ENCODE data around the gene RUFY4. TPM values are rescaled to one million over a fixed set of nuclear protein-coding genes. Genes with fewer than 3 reads are reported as not detected.

RUFY4 gene
- total RNA-seq, 1 experiment from 2014 or later, result not detected

- no peak for DNase-seq (ENCODE audit: low read depth)
Measured at GRCh38 chr2:218060118-218060517, 8.9 kb upstream of the RUFY4 start.

DNA sequence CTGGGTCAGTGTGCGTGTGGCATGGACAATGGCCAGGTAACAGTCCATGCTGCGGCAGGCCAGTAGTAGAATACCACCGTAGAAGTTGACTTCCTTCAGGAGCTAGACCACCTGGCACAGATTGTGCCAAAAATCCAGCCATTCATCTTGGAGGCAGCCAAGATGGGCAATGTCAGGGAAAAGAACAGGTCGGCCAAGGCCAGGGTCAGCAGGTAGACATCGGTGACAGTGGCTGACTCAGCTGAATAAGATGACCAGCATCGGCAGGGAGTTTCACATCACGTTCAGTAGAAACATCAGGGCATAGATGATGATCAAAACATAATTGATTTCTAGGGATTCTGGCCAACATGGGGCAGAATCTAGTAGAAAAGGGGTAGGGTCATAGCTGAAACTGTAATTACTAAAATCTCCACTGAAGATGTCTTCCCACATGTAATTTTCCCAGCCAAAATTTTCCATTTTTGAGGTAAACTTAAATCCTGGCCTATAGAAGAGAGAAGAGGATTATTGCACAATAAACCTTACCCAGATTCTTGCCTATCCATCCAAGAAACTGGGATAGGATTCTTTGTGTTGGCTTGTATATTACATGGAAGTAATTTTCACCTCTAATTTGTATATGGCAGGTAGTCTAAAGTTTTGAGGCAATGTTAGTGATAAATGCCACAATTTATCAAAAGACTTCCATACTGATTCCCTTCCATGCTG is 7.9 kb upstream of the RUFY4 start:
- DNase-seq (ENCODE audit: low read depth), result no peak

DNA sequence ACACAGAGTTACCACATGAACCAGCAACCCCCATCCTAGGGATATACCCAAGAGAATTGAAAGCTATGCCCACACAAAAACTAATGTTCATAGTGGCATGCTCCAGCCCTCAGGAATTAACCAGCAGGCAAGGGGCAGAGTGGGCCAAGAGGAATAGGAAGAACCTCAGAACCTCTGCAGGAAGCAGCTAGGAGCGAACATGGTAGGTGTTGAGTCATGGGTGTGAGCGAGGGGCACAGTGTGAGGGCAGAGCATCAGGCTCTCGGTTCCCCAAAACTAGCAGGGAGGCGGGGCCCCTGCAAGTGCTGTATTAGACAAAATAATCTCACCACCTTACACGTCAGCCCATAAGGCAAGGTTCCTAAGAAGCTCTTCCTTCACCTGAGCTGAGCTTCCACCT is 5.6 kb upstream of the RUFY4 start:
- no peak for DNase-seq (ENCODE audit: low read depth)

GRCh38 chr2:218063896-218064295 is 5.2 kb upstream of the RUFY4 start:
- no peak for DNase-seq (ENCODE audit: low read depth)

DNA sequence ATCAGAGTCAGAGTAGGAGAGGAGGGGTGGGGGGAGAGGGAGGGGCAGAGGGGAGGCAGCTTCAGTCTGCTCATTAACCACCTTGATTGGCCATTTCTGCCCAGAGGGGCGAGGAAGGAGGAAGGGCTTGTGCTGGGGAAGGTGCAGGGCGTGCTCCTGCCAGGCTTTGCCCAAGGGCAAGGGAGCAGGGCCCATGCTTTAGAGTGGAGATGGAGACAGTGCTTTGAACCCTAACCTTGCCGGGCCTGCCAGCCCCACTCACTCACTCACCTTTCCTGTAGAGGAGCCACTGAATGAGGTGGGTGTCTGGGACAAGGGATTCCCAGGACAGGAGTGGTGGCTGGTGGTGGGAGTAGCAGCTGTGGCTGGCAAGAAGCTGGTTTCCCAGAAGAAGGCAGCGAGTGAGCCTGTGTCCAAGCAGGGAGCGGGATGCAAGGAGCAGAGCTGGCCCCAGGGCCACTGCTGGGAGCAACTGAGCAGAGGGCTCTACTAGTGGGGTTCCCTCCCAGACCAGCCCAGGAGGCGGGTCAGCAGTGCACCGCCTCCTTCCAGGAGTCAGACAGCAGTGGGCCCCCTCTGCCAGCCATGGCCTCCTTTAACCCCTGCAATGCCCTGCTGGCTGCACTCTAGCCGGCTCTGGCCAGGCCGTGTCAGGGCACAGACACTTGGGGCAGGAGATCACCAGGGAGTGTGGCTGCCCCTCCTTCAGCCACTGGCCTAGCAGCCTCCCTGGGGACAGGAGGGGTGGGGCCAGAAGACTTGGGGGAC is 3.6 kb upstream of the RUFY4 start:
- no peak for DNase-seq (ENCODE audit: low read depth)

DNA sequence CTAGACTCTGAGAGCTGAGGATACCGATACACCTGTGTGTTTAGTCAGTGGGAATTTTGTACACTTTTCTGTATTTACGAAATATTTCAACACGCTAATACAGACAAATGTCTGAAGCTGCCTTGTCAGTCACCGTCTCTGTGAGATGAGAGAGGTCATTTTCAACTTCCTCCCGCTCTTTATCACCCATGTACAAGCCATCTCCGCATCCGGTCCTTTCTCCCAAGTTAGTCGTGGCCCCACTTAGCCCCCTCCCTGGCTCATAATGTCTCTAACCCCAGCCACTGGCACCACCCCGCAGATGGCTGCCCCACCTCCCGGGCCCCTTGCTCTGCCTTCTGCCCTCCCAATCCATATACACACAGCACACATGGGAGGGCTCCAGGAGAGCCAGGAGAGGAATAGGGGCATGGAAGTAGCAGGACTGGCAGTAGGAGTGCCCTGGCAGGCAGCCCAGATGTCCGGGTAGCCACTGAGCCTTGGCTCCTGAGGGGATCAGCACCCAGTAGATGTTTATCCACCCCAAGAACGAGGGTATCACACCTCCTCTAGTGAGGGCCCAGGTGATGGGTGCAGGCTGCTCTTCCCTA is 2.0 kb upstream of the RUFY4 start:
- no peak for DNase-seq (ENCODE audit: low read depth)

DNA sequence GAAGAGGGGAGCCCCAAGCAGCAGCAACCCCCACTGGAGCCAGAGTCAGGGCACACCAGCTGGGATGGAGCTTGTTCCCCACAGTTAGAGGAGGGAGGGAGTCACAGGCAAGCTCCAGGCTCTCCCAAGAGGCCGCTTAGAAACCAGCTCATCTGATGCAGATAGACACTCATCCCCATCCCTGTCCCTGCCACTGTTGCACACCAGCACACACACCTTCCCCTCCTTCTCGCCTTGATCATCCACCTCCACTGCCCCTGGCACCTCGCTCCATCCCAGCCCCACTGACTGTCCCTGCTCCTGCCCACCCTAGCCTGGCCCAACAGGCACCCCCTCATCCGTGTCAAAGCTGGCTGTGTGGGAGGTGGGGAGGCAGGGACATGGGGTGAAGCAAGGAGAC is 1.5 kb upstream of the RUFY4 start:
- DNase-seq (ENCODE audit: low read depth), result no peak

GRCh38 chr2:218069606-218070300 is 700 bp downstream of the RUFY4 start:
- no peak for DNase-seq (ENCODE audit: low read depth)

- DNase-seq (ENCODE audit: low read depth), result no peak
Measured at GRCh38 chr2:218070587-218070986, 1.5 kb downstream of the RUFY4 start.

DNA sequence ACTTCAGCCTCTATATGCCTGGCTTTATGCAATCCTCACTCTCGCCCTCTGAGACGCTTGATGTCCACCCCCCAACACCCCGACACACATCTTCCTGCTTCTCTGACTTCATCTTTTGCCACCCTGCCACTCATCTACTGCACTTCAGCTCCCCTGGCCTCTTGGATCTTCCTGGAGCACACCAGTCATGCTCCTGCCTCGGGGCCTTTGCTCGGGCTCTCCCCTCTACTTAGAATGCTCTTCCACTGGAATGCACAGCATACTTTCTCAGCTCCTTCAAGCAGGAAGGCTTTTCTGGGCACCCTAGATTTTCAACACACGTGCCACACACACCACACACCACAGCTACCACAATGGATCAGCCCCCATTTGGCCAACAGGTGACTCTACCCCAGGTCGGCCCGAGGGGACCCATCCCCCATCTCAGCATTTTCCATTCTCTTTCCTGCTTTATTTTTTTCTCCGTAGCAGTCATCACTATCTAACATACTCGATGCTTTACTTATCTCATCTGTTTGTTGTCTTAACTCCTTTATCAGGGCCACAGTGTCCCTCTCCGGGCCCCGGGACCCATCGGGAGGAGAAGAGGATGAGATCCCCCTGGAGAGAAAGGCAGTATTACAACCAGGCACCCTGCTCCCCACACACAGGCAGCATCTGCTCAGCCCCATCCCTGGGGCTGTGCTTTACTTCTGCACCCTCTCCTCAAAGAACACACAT is 2.3 kb downstream of the RUFY4 start:
- DNase-seq (ENCODE audit: low read depth), result no peak

DNA sequence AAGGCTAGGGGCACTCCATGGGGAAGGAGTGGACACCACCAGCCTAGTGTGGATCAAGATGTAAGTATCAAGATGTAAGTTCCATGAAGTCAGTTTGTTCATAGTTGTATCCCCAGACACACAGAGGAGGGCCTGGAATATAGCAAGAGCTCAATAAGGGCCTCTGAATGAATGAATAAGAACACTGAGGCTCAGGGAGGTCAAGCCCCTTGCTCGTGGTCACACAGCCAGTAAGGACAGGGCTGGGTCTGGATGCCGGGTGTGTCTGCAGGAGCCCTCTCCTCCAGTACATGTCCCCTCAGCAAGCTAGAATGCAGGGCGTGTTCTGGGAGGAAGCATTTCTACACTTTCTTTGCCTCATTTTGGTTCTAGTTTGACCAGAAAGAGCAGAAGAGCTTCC is 2.9 kb downstream of the RUFY4 start:
- no peak for DNase-seq (ENCODE audit: low read depth)

- no peak for DNase-seq (ENCODE audit: low read depth)
Measured at GRCh38 chr2:218072478-218073024, 3.5 kb downstream of the RUFY4 start.

DNA sequence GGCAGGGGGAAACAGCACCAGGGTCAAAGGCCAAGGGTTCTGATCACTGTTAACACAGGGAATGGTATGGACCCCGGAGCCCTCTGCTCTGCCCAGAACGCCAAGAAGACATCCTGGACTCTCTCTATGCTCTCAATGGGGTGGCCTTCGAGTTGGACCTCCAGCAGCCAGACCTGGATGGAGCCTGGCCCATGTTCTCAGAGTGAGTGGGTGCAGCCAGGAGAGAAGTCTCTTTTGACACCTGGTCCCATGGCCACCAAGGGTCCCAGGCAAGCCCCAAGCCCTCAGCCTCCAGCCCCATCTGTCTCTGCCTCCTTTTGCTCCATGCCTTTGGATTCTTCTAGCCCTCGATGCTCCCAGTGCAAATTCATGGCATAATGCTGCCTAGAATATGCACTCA is 4.1 kb downstream of the RUFY4 start:
- no peak for DNase-seq (ENCODE audit: low read depth)

- peak; percentile 62 for DNase-seq (ENCODE audit: low read depth)
Measured at GRCh38 chr2:218074031-218074430, 5.0 kb downstream of the RUFY4 start.

GRCh38 chr2:218075975-218076811 is 7.1 kb downstream of the RUFY4 start:
- DNase-seq (ENCODE audit: low read depth), result no peak

DNA sequence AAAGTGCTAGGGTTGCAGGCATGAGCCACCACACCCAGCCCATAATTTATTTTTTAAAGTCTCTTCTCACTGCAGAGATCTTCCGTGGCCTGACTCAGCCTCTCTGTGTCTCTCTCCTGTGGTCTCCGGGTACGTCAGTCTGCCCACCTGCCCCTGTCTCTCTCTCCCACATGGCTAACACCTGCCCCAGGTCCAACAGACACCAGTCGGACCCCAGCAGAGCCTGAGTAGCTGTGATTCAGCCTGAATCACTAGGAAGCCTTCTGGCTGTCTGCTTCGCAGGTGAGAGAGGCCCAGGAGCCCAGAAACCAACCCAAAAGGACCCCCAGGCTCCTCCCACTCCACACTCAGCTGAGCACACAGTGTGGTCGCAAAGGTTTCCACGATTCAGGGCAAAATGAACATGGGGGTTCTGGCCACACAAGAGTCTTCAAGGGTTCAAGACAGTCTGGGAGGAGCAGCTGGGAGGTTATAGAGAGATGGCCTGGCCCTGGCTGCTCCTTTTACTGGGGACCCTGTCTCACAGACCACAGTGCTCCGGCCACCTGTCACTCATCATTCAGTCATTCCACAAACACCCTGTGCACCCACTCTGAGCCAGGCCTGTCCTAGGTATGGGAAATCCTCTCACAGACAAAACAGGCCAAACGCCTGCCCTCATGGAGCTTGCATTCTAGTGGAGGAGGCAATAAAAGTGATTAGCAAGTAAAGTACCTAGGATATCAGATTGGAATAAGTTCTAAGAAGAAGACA is 8.6 kb downstream of the RUFY4 start:
- no peak for DNase-seq (ENCODE audit: low read depth)

GRCh38 chr2:218079943-218080913 is 11.2 kb downstream of the RUFY4 start:
- DNase-seq (ENCODE audit: low read depth), result no peak

DNA sequence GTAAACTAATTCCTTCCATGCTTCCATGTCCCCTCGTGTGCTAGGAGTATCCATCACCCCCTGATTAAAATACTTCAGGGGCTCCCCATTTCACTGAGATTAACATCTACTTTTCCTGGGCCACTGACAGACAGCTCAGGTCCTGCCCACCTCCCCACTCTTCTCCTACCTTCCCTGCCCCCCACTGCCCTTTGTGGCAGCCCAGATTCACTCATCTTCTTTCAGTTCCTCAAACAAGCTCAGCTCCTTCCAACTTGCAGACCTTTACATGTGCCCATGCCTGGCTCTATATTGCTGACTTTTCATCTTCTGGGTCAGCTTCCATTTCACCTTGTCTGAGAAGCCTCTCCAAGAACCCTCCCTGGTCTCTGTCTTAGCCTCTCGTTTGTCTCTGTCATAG is 12.0 kb downstream of the RUFY4 start:
- no peak for DNase-seq (ENCODE audit: low read depth)

All from HT1080 (cell line).